ENCODE results near the gene DSCAML1.

DNA sequence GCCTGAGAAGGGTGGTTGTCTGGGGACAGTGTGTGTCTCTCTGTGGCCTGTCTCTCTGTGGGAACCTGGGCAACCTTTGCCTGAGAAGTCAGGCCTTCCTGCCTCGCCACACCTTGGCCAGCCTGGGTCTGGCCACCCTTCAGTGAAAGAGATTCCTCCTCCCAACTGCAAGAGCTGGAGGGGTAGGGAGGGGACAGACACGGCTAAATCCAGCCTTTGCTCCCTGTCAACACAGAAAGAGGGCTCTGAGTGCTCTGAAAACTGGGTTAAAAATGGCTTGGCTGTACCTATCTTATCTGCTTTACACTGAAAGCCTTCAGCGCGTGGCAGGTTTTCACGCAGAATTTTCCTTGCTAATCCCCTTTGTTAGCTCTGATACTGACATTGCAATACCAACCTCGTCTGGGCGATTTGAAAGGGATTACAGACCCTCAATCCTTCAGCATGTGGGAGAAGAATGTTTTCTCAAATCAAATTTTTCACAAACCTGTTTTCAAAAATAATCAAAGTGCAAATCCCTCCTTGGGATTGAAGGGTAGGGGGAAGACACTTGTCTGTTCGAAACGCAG is 163.7 kb downstream of the DSCAML1 start:
- TF ChIP-seq TEAD1 (CRISPR knock-in tag; IDR thresholded peaks at IDR 0.05) (no peak), BDP1 (IDR thresholded peaks at IDR 0.05; ENCODE audit: insufficient read depth, insufficient read length) (no peak), FUS (optimal IDR thresholded peaks at IDR 0.05; ENCODE audit: low read depth, low read length) (no peak), POLR3A (IDR thresholded peaks at IDR 0.05; ENCODE audit: borderline replicate concordance, extremely low read depth, insufficient read depth, insufficient read length) (no peak), CHD2 (IDR thresholded peaks at IDR 0.05; ENCODE audit: low read depth, low read length) (no peak), ZNF274 (IDR thresholded peaks at IDR 0.05; ENCODE audit: borderline replicate concordance, low read depth, low read length) (no peak), NFYB (IDR thresholded peaks at IDR 0.05; ENCODE audit: extremely low read depth, insufficient read length) (no peak), POLR2A (conservative IDR thresholded peaks at IDR 0.05) (no peak), ZBTB1 (CRISPR knock-in tag; IDR thresholded peaks at IDR 0.05; ENCODE audit: borderline replicate concordance, low read depth) (no peak)
- TF ChIP-seq, protein P1, sequence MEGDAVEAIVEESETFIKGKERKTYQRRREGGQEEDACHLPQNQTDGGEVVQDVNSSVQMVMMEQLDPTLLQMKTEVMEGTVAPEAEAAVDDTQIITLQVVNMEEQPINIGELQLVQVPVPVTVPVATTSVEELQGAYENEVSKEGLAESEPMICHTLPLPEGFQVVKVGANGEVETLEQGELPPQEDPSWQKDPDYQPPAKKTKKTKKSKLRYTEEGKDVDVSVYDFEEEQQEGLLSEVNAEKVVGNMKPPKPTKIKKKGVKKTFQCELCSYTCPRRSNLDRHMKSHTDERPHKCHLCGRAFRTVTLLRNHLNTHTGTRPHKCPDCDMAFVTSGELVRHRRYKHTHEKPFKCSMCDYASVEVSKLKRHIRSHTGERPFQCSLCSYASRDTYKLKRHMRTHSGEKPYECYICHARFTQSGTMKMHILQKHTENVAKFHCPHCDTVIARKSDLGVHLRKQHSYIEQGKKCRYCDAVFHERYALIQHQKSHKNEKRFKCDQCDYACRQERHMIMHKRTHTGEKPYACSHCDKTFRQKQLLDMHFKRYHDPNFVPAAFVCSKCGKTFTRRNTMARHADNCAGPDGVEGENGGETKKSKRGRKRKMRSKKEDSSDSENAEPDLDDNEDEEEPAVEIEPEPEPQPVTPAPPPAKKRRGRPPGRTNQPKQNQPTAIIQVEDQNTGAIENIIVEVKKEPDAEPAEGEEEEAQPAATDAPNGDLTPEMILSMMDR (IDR thresholded peaks at IDR 0.05 in 2 of 3, conservative IDR thresholded peaks at IDR 0.05 in 1 of 3; ENCODE audit: insufficient read depth in 2 of 3, low read depth in 1 of 3, low read length in 3 of 3) = no peak

Data from K562 (cell line).